ENCODE measurements around the gene TRPM3. TPM values are rescaled to one million over a fixed set of nuclear protein-coding genes. Genes with fewer than 3 reads are reported as not detected.

Gene TRPM3
- total RNA-seq, 1 experiment from 2014 or later: 0.26 TPM

- DNase-seq: peak; percentile 41 to 66
- CTCF ChIA-PET: interaction anchor here (0.7 kb wide), 1 partner anchor 122 kb away, joined by 4 read pairs; no protein-coding TSS in a partner anchor
- BruUV-seq (replicated peaks): no TSS peak
Observed at GRCh38 chr9:70479880-70480291, 641.5 kb downstream of the TRPM3 start.

More at GRCh38 chr9:70479880-70480291, 641.5 kb downstream of the TRPM3 start:
- no peaks in the 10 kb centered on the region; the same call in 1 of the 2 replicates for H3F3A ChIP-seq (ENCODE audit: insufficient read depth, low read depth)
- no peaks in the 10 kb centered on the region for H3K9me2 ChIP-seq (ENCODE audit: insufficient read depth)
- no peak overlapping the region for H2AFZ ChIP-seq
- peaks cover 3% of the 10 kb centered on the region; the same call in 1 of the 2 replicates for H3K9me3 ChIP-seq (ENCODE audit: insufficient read depth, low read depth)
- peaks cover 14% of the 10 kb centered on the region; the same call in 1 of the 2 replicates for H3K4me1 ChIP-seq (replicated peaks; ENCODE audit: insufficient read depth)
- POLR2A ChIA-PET (ENCODE audit: unreplicated experiment): interaction anchor here (0.6 to 1.6 kb wide), 4 partner anchors 14 to 433 kb away, joined by 4 to 9 read pairs (median 6); no protein-coding TSS in a partner anchor
- H3K27me3 ChIP-seq (ENCODE audit: insufficient read depth, low read depth): no peaks in the 10 kb centered on the region
- intact Hi-C loops (cut with micrococcal nuclease; ENCODE audit: unreplicated experiment): loop anchor here (2.0 to 5.0 kb wide), 2 partner anchors 43 to 59 kb away; no protein-coding TSS in a partner anchor
- TF ChIP-seq CTCF (conservative IDR thresholded peaks at IDR 0.05) (no peak), EZH2 (IDR thresholded peaks at IDR 0.05; ENCODE audit: low read depth) (no peak)
- no peaks in the 10 kb centered on the region for H3K36me3 ChIP-seq (ENCODE audit: low read depth)
- H4K20me1 ChIP-seq (ENCODE audit: insufficient read depth): no peaks in the 10 kb centered on the region
- peak overlapping the region; percentile 39; the same call in 1 of the 2 replicates for H3K4me2 ChIP-seq
- H3K27ac ChIP-seq: no peak overlapping the region
- H3K79me2 ChIP-seq (ENCODE audit: low read depth): no peaks in the 10 kb centered on the region
- H3K4me3 ChIP-seq: no peak overlapping the region

Small RNAs within 50 kb of the gene (microRNA-seq; reads per million reads assigned to microRNA genes)
- gene MIR204 (ENCODE audit: borderline number of aligned reads, borderline replicate concordance): 4.0 reads per million
